PFSK-1 (cell line): ENCODE measurements around the gene IL17C.

ENCODE experiments used
- FOXP2 ChIP-seq: optimal IDR thresholded peaks from 2 replicates; pipeline ENCODE3; 2011; ENCODE audit warnings: borderline replicate concordance, control low read depth, inconsistent platforms; ENCODE audit not compliant: insufficient read depth; ENCODE audit errors: extremely low read length, extremely low read depth
- POLR2AphosphoS5 ChIP-seq: IDR thresholded peaks from 2 replicates; pipeline ENCODE4 v1.6.1; 2012; ENCODE audit warnings: low read depth, mild to moderate bottlenecking, control low read depth, low read length, moderate library complexity
- SIN3A ChIP-seq: IDR thresholded peaks from 2 replicates; pipeline ENCODE4 v1.6.1; 2012; ENCODE audit warnings: mild to moderate bottlenecking, low read length, moderate library complexity, borderline replicate concordance; ENCODE audit not compliant: insufficient read depth
- TAF1 ChIP-seq: IDR thresholded peaks from 2 replicates; pipeline ENCODE4 v1.6.1; 2012; ENCODE audit warnings: low read length, control low read depth, borderline replicate concordance; ENCODE audit not compliant: insufficient read depth
- TF ChIP-seq, protein P1 (sequence below), 2 experiments: IDR thresholded peaks; 2 replicates each; pipeline versions ENCODE4 v1.6.1 to v1.8.0; 2011 to 2012; ENCODE audit warnings: low read depth in 2 of 2, low read length in 2 of 2, control low read depth in 1 of 2, inconsistent platforms in 1 of 2, mild to moderate bottlenecking in 1 of 2, moderate library complexity in 1 of 2; ENCODE audit not compliant: insufficient read depth in 1 of 2

The IL17C gene

DNA sequence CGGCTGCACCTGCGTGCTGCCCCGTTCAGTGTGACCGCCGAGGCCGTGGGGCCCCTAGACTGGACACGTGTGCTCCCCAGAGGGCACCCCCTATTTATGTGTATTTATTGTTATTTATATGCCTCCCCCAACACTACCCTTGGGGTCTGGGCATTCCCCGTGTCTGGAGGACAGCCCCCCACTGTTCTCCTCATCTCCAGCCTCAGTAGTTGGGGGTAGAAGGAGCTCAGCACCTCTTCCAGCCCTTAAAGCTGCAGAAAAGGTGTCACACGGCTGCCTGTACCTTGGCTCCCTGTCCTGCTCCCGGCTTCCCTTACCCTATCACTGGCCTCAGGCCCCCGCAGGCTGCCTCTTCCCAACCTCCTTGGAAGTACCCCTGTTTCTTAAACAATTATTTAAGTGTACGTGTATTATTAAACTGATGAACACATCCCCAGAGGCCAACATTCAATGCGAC is 1.7 kb downstream of the IL17C start:
- TF ChIP-seq SIN3A = no peak
- no peak for TF ChIP-seq FOXP2
- no peak for TF ChIP-seq POLR2AphosphoS5
- TF ChIP-seq TAF1 = no peak
- TF ChIP-seq, protein P1, sequence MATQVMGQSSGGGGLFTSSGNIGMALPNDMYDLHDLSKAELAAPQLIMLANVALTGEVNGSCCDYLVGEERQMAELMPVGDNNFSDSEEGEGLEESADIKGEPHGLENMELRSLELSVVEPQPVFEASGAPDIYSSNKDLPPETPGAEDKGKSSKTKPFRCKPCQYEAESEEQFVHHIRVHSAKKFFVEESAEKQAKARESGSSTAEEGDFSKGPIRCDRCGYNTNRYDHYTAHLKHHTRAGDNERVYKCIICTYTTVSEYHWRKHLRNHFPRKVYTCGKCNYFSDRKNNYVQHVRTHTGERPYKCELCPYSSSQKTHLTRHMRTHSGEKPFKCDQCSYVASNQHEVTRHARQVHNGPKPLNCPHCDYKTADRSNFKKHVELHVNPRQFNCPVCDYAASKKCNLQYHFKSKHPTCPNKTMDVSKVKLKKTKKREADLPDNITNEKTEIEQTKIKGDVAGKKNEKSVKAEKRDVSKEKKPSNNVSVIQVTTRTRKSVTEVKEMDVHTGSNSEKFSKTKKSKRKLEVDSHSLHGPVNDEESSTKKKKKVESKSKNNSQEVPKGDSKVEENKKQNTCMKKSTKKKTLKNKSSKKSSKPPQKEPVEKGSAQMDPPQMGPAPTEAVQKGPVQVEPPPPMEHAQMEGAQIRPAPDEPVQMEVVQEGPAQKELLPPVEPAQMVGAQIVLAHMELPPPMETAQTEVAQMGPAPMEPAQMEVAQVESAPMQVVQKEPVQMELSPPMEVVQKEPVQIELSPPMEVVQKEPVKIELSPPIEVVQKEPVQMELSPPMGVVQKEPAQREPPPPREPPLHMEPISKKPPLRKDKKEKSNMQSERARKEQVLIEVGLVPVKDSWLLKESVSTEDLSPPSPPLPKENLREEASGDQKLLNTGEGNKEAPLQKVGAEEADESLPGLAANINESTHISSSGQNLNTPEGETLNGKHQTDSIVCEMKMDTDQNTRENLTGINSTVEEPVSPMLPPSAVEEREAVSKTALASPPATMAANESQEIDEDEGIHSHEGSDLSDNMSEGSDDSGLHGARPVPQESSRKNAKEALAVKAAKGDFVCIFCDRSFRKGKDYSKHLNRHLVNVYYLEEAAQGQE (IDR thresholded peaks at IDR 0.05; ENCODE audit: insufficient read depth in 1 of 2, low read depth in 2 of 2, low read length in 2 of 2) = no peak

- no peak for TF ChIP-seq POLR2AphosphoS5
- no peak for TF ChIP-seq TAF1
- TF ChIP-seq, protein P1 (IDR thresholded peaks at IDR 0.05; ENCODE audit: insufficient read depth in 1 of 2, low read depth in 2 of 2, low read length in 2 of 2) = no peak
- no peak for TF ChIP-seq SIN3A
- no peak for TF ChIP-seq FOXP2
These were observed 2.3 kb downstream of the IL17C start for GRCh38 chr16:88640498-88641247.

- TF ChIP-seq FOXP2 = no peak
- TF ChIP-seq POLR2AphosphoS5 = no peak
- TF ChIP-seq, protein P1 (IDR thresholded peaks at IDR 0.05; ENCODE audit: insufficient read depth in 1 of 2, low read depth in 2 of 2, low read length in 2 of 2) = no peak
- TF ChIP-seq SIN3A = no peak
These were observed 4.7 kb downstream of the IL17C start for GRCh38 chr16:88642881-88643643.

DNA sequence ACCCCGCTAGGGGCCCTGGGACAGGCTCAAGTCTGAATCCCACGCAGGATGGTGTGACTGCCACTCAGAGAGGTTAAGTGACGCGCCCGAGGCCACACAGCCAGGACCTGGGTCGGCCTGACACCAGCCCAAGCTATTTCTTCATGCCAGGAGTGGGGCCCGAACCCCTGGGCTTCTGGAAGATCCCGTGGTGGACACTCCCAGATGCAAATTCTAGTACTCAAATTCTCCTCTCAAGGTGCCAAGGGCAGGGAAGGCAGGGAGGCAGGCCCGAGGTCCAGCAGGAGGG is 5.2 kb downstream of the IL17C start:
- no peak for TF ChIP-seq SIN3A
- TF ChIP-seq FOXP2 = no peak
- TF ChIP-seq TAF1 = no peak
- TF ChIP-seq POLR2AphosphoS5 = no peak
- TF ChIP-seq, protein P1 (IDR thresholded peaks at IDR 0.05; ENCODE audit: insufficient read depth in 1 of 2, low read depth in 2 of 2, low read length in 2 of 2) = no peak
